Caki2 (cell line): ENCODE results near the gene KCTD14. TPM values are rescaled to one million over a fixed set of nuclear protein-coding genes. Genes with fewer than 3 reads are reported as not detected.
"Not testable (repeated sequence)": the region's sequence is repeated elsewhere in the genome, so short reads cannot be mapped to it uniquely, and the experiment has no call there.

Source experiments
- DNase-seq: peaks from one replicate; pipeline ENCODE4 v3.0.0-alpha.2; 2015; ENCODE audit warnings: low read depth
- in situ Hi-C: cut with HindIII; loops from 2 replicates; pipeline ENCODE4 v1.10.0; 2016; ENCODE audit warnings: low sequenced_read_pairs, low pct_unique_long_range_greater_than_20kb, mixed read lengths
- total RNA-seq: library from RNA; depleted of rRNA; stranded (reverse); fragments of >200 nt; shearing (Covaris generic); gene quantifications from 2 replicates; pipeline ENCODE4 v1.2.3, GENCODE V29; 2014; ENCODE audit warnings: low replicate concordance; rRNA removed

KCTD14 gene
- total RNA-seq, 1 experiment from 2014 or later: 7.2 TPM

DNA sequence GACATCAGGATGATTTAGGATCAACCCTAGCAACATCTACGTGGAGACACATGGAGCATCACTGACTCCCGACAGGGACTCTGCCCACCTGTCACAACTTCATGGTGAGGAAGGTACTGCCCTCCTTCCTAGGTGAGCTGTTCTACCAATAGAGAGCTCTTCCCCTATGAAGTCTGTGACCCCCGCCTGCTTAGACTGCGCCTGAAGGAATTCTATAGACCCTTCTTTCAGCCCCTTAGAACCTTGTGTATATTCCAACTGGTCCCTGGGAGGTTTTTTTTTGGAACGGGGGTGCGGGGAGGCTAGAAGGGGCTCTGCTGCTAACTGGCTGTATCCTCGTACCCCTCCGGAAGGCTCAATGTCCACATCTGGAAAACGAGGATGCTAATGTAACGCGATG, 29.2 kb downstream of the KCTD14 start:
- in situ Hi-C loops: no loop called here
- no peak for DNase-seq

GRCh38 chr11:77990981-77991380, 32.1 kb downstream of the KCTD14 start:
- DNase-seq: no peak
- in situ Hi-C loops: no loop called here

GRCh38 chr11:77986456-77986855, 36.6 kb downstream of the KCTD14 start:
- in situ Hi-C loops, DNase-seq: not testable (repeated sequence)

- in situ Hi-C loops: no loop called here
- no peak for DNase-seq
These were observed 41.6 kb downstream of the KCTD14 start for GRCh38 chr11:77981346-77981947.

- in situ Hi-C loops: no loop called here
- no peak for DNase-seq
These were observed 54.7 kb downstream of the KCTD14 start for GRCh38 chr11:77968337-77968736.

DNA sequence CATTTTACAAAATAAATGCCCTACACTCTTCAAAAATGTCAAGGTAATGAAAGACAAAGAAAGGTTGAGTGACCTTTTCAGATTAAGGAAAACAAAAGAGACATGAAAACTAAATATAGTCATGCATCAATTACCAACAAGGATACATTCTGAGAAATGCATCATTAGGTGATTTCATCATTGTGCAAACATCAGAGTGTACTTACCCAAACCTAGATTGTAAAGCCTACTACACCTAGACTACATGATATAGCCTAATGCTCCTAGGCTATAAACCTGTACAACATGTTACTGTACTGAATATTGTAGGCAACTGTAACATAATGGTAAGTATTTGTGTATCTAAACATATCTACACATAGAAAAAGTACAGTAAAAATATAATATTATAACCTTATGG, 55.3 kb downstream of the KCTD14 start:
- in situ Hi-C loops: no loop called here
- DNase-seq: no peak

GRCh38 chr11:77967121-77967520, 56.0 kb downstream of the KCTD14 start:
- in situ Hi-C loops: no loop called here
- no peak for DNase-seq

DNA sequence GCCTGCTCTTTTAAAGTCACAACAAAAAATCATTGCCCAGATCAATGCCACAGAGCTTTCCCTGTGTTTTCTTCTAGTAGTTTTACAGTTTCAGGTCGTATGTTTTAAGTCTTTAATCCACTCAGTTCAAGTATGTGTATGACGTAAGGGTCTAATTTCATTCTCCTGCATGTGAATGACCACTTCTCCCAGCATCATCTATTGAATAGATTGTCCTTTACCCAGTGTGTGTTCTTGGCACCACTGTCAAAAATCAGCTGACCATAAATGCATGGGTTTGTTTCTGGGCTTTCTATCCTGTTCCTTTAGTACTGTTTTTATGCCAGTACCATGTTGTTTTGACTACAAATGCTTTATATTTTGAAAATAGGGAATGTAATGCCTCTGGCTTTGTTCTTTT, 56.7 kb downstream of the KCTD14 start:
- in situ Hi-C loops: no loop called here
- DNase-seq: no peak

Other genes starting within 250 kb of the KCTD14 start
- gene RSF1, start 202.6 kb downstream of the KCTD14 start, total RNA-seq: 4.9 and 16.9 TPM in 2 replicates
- gene AAMDC, start 202.1 kb downstream of the KCTD14 start, total RNA-seq: 6.8 and 21.1 TPM in 2 replicates
- 10.7 and 21.6 TPM in 2 replicates for gene INTS4, start 28.6 kb downstream of the KCTD14 start, total RNA-seq
- gene THRSP, start 40.6 kb upstream of the KCTD14 start, total RNA-seq: not detected in 2 replicates
- 129 and 148 TPM in 2 replicates for gene NDUFC2, start 56.6 kb upstream of the KCTD14 start, total RNA-seq
- 27.6 and 108 TPM in 2 replicates for gene ALG8, start 116.3 kb upstream of the KCTD14 start, total RNA-seq
- gene KCTD21, start 165.3 kb upstream of the KCTD14 start, total RNA-seq: 1.4 and 7.1 TPM in 2 replicates
- 3.1 and 5.6 TPM in 2 replicates for gene USP35, start 165.6 kb upstream of the KCTD14 start, total RNA-seq